PC-9 (cell line): ENCODE results near the gene LRMDA. TPM values are rescaled to one million over a fixed set of nuclear protein-coding genes. Genes with fewer than 3 reads are reported as not detected.

ENCODE experiments used
- BruUV-seq: library from RNA; stranded (reverse); fragments of 400-500 nt; replicated peaks from 2 replicates; lab custom pipeline; 2021; lab: Mats Ljungman, UMichigan
- CTCF ChIA-PET: fragments of 300-600 bp; sonication (Branson Sonifier 250); formaldehyde crosslinking; loops from one replicate; lab custom pipeline; 2022; ENCODE audit warnings: antibody characterized with exemption; lab: Charles Lee
- POLR2A ChIA-PET: fragments of 300-600 bp; sonication (Branson Sonifier 250); formaldehyde crosslinking; loops from one replicate; lab custom pipeline; 2022; ENCODE audit warnings: antibody characterized with exemption; ENCODE audit not compliant: unreplicated experiment; lab: Charles Lee
- DNase-seq, 2 experiments: peaks; one replicate each; pipeline versions ENCODE4 v3.0.0 to v3.0.0-alpha.2; 2015 to 2022; ENCODE audit warnings: mixed read lengths in 1 of 2
- H2AFZ ChIP-seq: fragments of 200-600 bp; sonication (generic); 2 replicates; pipeline ENCODE4 v1.8.1; 2017; ENCODE audit warnings: antibody characterized with exemption
- H3F3A ChIP-seq: fragments of 200-600 bp; sonication (generic); 2 replicates; pipeline ENCODE4 v1.8.1; 2017; ENCODE audit warnings: antibody characterized with exemption, mild to moderate bottlenecking, low read depth; ENCODE audit not compliant: insufficient read depth
- H3K27ac ChIP-seq: fragments of 200-600 bp; sonication (generic); 2 replicates; pipeline ENCODE4 v1.6.1; 2016; ENCODE audit warnings: mixed run types
- H3K27me3 ChIP-seq: fragments of 200-600 bp; sonication (generic); 2 replicates; pipeline ENCODE4 v1.6.1; 2016; ENCODE audit warnings: low read depth, mixed run types; ENCODE audit not compliant: insufficient read depth
- H3K36me3 ChIP-seq: fragments of 200-600 bp; sonication (generic); 2 replicates; pipeline ENCODE4 v1.6.1; 2016; ENCODE audit warnings: low read depth, mixed run types
- H3K4me1 ChIP-seq: fragments of 200-600 bp; sonication (generic); replicated peaks from 2 replicates; pipeline ENCODE4 v1.6.1; 2016; ENCODE audit warnings: mixed run types; ENCODE audit not compliant: insufficient read depth
- H3K4me2 ChIP-seq: fragments of 200-600 bp; sonication (generic); 2 replicates; pipeline ENCODE4 v1.6.1; 2017; ENCODE audit warnings: mixed run types
- H3K4me3 ChIP-seq: fragments of 200-600 bp; sonication (generic); 2 replicates; pipeline ENCODE4 v1.6.1; 2016; ENCODE audit warnings: mixed run types
- H3K79me2 ChIP-seq: fragments of 200-600 bp; sonication (generic); 2 replicates; pipeline ENCODE4 v1.6.1; 2017; ENCODE audit warnings: low read depth, mixed run types
- H3K9me2 ChIP-seq: fragments of 200-600 bp; sonication (generic); 2 replicates; pipeline ENCODE4 v1.8.1; 2017; ENCODE audit warnings: mild to moderate bottlenecking; ENCODE audit not compliant: insufficient read depth
- H3K9me3 ChIP-seq: fragments of 200-600 bp; sonication (generic); 2 replicates; pipeline ENCODE4 v1.8.1; 2016; ENCODE audit warnings: low read depth; ENCODE audit not compliant: insufficient read depth
- H4K20me1 ChIP-seq: fragments of 200-600 bp; sonication (generic); 2 replicates; pipeline ENCODE4 v1.8.1; 2017; ENCODE audit not compliant: insufficient read depth
- CTCF ChIP-seq: fragments of 200-600 bp; sonication (generic); conservative IDR thresholded peaks from 2 replicates; pipeline ENCODE4 v1.6.1; 2017; ENCODE audit warnings: mixed run types, antibody characterized with exemption, mild to moderate bottlenecking, moderate library complexity
- EZH2 ChIP-seq: fragments of 200-600 bp; sonication (generic); IDR thresholded peaks from 2 replicates; pipeline ENCODE4 v1.8.0; 2017; ENCODE audit warnings: antibody characterized with exemption, low read depth
- intact Hi-C: fragments of 100-400 bp; cut with micrococcal nuclease; formaldehyde crosslinking; loops from one replicate; pipeline ENCODE4 v1.10.0; 2022; ENCODE audit not compliant: unreplicated experiment
- total RNA-seq: library from RNA; stranded (reverse); gene quantifications from 2 replicates; pipeline ENCODE4 v1.2.3, GENCODE V29; 2021

The LRMDA gene
- total RNA-seq, 1 experiment from 2014 or later: not detected

- no peaks in the 10 kb centered on the region for H3K9me3 ChIP-seq
- H3K79me2 ChIP-seq: no peaks in the 10 kb centered on the region
- no peaks in the 10 kb centered on the region for H3F3A ChIP-seq
- H3K4me3 ChIP-seq: no peak overlapping the region
- H3K9me2 ChIP-seq: no peaks in the 10 kb centered on the region
- no peaks in the 10 kb centered on the region for H3K27me3 ChIP-seq
- DNase-seq: no peak
- H3K27ac ChIP-seq: no peak overlapping the region
- H2AFZ ChIP-seq: no peak overlapping the region
- no TSS peak for BruUV-seq
- no peak overlapping the region for H3K4me2 ChIP-seq
- POLR2A ChIA-PET: no interaction called here
- H3K4me1 ChIP-seq: no peaks in the 10 kb centered on the region
- intact Hi-C loops: no loop called here
- CTCF ChIA-PET: no interaction called here
- no peaks in the 10 kb centered on the region for H3K36me3 ChIP-seq
- TF ChIP-seq EZH2 (no peak), CTCF (no peak)
- H4K20me1 ChIP-seq: no peaks in the 10 kb centered on the region
These were observed 304.8 kb downstream of the LRMDA start for GRCh38 chr10:75736151-75736640.

- no peaks in the 10 kb centered on the region for H3K9me2 ChIP-seq
- CTCF ChIA-PET: no interaction called here
- no peaks in the 10 kb centered on the region for H3K4me1 ChIP-seq
- BruUV-seq: no TSS peak
- H3K27me3 ChIP-seq: no peaks in the 10 kb centered on the region
- no peaks in the 10 kb centered on the region for H3K79me2 ChIP-seq
- no peak overlapping the region for H3K27ac ChIP-seq
- H3K9me3 ChIP-seq: no peaks in the 10 kb centered on the region
- no peak for DNase-seq
- H3K36me3 ChIP-seq: no peaks in the 10 kb centered on the region
- no peaks in the 10 kb centered on the region for H4K20me1 ChIP-seq
- no peaks in the 10 kb centered on the region for H3F3A ChIP-seq
- H3K4me3 ChIP-seq: no peak overlapping the region
- H3K4me2 ChIP-seq: no peak overlapping the region
- POLR2A ChIA-PET: no interaction called here
- no peak overlapping the region for H2AFZ ChIP-seq
- TF ChIP-seq CTCF (no peak), EZH2 (no peak)
- intact Hi-C loops: no loop called here
These were observed 305.6 kb downstream of the LRMDA start for GRCh38 chr10:75736889-75737579.

GRCh38 chr10:75737580-75737949 lies 306.1 kb downstream of the LRMDA start:
- POLR2A ChIA-PET: no interaction called here
- no peak overlapping the region for H3K4me3 ChIP-seq
- H2AFZ ChIP-seq: no peak overlapping the region
- no peaks in the 10 kb centered on the region for H3K36me3 ChIP-seq
- no peaks in the 10 kb centered on the region for H3K4me1 ChIP-seq
- H3K27ac ChIP-seq: no peak overlapping the region
- H3K9me2 ChIP-seq: no peaks in the 10 kb centered on the region
- intact Hi-C loops: no loop called here
- DNase-seq: no peak
- no peaks in the 10 kb centered on the region for H3F3A ChIP-seq
- no peaks in the 10 kb centered on the region for H4K20me1 ChIP-seq
- no peak overlapping the region for H3K4me2 ChIP-seq
- no peaks in the 10 kb centered on the region for H3K27me3 ChIP-seq
- TF ChIP-seq EZH2 (no peak), CTCF (no peak)
- no peaks in the 10 kb centered on the region for H3K79me2 ChIP-seq
- CTCF ChIA-PET: no interaction called here
- no TSS peak for BruUV-seq
- H3K9me3 ChIP-seq: no peaks in the 10 kb centered on the region
